22Rv1 (cell line): ENCODE data around the gene ZNF697.

ENCODE experiments used
- CTCF ChIP-seq: fragments of 450-650 bp; IDR thresholded peaks from 2 replicates; pipeline ENCODE4 v1.5.1; 2017; ENCODE audit warnings: mild to moderate bottlenecking
- ZFX ChIP-seq: fragments of 450-650 bp; IDR thresholded peaks from 2 replicates; pipeline ENCODE4 v1.6.1; 2017; ENCODE audit warnings: antibody characterized with exemption, borderline replicate concordance

GRCh38 chr1:119613769-119614720, 34.0 kb downstream of the ZNF697 start:
- TF ChIP-seq CTCF: peak; percentile 79
- TF ChIP-seq ZFX: no peak
